ENCODE measurements around the gene DHX35. TPM values are rescaled to one million over a fixed set of nuclear protein-coding genes. Genes with fewer than 3 reads are reported as not detected.
"Not testable (repeated sequence)": the region's sequence is repeated elsewhere in the genome, so short reads cannot be mapped to it uniquely, and the experiment has no call there.

The DHX35 gene
- total and polyA plus RNA-seq, 7 donors: 3.4 to 11.9 (median 5.8) TPM

DNA sequence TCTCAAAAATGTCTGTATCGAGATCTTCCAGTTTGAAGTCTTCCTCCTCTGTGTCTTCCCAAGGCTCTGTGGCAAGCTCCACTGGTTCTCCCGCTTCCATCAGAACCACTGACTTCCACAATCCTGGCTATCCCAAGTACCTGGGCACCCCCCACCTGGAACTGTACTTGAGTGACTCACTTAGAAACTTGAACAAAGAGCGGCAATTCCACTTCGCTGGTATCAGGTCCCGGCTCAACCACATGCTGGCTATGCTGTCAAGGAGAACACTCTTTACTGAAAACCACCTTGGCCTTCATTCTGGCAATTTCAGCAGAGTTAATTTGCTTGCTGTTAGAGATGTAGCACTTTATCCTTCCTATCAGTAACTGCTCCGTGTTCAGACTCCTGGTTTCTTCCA is 10.0 kb upstream of the DHX35 start:
- Histone ChIP-seq H3K27me3 (ENCODE audit: insufficient read depth in 3 of 3, low read length in 2 of 3) (no peaks in the 10 kb centered on the region), H3K9me3 (no peaks in the 10 kb centered on the region), H3K4me1 (no peaks in the 10 kb centered on the region), H3K4me3 (no peak overlapping the region), H3K27ac (no peak overlapping the region), H3K36me3 (ENCODE audit: insufficient read depth in 1 of 2, low read depth in 1 of 2) (no peaks in the 10 kb centered on the region)
- TF ChIP-seq, protein P1, sequence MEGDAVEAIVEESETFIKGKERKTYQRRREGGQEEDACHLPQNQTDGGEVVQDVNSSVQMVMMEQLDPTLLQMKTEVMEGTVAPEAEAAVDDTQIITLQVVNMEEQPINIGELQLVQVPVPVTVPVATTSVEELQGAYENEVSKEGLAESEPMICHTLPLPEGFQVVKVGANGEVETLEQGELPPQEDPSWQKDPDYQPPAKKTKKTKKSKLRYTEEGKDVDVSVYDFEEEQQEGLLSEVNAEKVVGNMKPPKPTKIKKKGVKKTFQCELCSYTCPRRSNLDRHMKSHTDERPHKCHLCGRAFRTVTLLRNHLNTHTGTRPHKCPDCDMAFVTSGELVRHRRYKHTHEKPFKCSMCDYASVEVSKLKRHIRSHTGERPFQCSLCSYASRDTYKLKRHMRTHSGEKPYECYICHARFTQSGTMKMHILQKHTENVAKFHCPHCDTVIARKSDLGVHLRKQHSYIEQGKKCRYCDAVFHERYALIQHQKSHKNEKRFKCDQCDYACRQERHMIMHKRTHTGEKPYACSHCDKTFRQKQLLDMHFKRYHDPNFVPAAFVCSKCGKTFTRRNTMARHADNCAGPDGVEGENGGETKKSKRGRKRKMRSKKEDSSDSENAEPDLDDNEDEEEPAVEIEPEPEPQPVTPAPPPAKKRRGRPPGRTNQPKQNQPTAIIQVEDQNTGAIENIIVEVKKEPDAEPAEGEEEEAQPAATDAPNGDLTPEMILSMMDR (IDR thresholded peaks at IDR 0.05): no peak
- no peak for ATAC-seq
- intact Hi-C loops (cut with DNase I): no loop called here
- no peak for DNase-seq
- 96 to 97% (median 97%) methylated on average over 6 of the region's 6 CpGs for WGBS, 3 donors

DNA sequence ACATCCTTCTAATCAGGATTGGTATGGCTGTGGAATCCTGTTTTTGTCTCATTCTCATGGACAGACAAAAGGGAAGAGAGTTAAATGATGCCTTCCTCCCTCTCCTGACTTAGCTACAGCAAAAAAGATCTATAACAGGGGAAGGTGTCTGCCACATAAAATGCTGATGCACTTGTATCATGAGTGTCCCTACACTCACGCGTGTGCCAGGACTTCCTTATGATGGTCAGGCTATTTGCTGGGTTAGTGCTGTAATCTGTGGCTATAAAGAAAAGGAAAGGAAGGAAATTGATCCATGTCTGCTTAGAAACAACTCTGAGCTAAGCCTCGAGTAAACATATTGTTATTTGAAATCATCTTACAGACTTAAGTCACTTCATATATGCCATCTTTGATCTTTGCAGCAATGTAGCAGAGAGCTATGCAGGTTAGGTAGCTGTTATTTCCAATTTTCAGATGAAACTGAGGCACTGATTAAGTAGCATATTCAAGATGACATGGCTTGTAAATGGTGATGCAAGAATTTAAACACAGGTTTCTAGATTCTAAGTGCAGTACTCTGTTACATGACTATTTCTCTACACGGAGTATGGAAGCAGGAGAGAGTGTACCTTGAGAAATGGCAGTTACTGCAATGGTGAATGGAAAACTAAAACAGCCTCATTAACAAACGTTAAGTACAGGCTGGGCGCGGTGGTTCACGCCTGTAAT is 8.4 kb upstream of the DHX35 start:
- intact Hi-C loops (cut with DNase I): no loop called here
- Histone ChIP-seq H3K9me3 (no peaks in the 10 kb centered on the region), H3K27ac (no peak overlapping the region), H3K36me3 (ENCODE audit: insufficient read depth in 1 of 2, low read depth in 1 of 2) (no peaks in the 10 kb centered on the region), H3K27me3 (ENCODE audit: insufficient read depth in 3 of 3, low read length in 2 of 3) (no peaks in the 10 kb centered on the region), H3K4me1 (no peaks in the 10 kb centered on the region), H3K4me3 (no peak overlapping the region)
- ATAC-seq (no peak), DNase-seq (no peak)
- TF ChIP-seq, protein P1 (IDR thresholded peaks at IDR 0.05): no peak
- WGBS, 3 donors: 90 to 91% (median 91%) methylated on average over 8 of the region's 8 CpGs

DNA sequence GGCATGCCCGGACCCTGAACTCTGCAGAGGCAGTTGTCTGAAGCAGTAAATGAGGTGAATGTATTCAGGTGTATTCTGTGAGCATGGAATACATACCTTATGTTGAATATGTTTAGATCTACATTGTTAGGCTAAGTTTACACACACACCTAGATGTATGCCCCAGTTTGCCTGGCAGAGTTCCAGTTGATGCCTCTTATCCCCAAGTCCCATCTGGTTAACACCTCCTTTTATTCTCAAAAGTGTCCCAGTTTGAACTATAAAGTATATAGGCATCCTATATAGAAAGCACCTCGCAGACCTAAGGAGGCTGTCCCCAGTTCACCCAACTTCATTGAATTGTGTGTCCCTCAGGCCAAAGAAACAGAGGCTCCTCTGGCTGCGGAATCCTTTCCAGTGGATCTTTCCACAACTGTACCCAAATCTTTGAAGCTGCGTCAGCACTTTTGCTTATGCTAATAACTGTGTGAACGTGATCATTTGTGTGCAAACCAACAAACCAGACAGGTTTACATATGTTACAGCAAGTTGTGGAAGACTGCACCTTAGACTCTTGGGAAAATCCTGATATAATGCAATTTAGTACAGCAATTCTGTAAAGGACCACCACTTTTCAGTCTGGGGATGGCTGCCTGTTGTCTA is 4.8 kb upstream of the DHX35 start:
- TF ChIP-seq, protein P1 (IDR thresholded peaks at IDR 0.05): no peak
- no peak for DNase-seq
- Histone ChIP-seq H3K27ac (no peak overlapping the region), H3K27me3 (ENCODE audit: insufficient read depth in 3 of 3, low read length in 2 of 3) (no peaks in the 10 kb centered on the region), H3K4me1 (no peaks in the 10 kb centered on the region), H3K4me3 (no peak overlapping the region), H3K36me3 (ENCODE audit: insufficient read depth in 1 of 2, low read depth in 1 of 2) (no peaks in the 10 kb centered on the region), H3K9me3 (no peaks in the 10 kb centered on the region)
- WGBS, 3 donors: 93 to 96% (median 94%) methylated on average over 5 of the region's 5 CpGs
- no peak for ATAC-seq
- intact Hi-C loops (cut with DNase I): loop anchor here in 1 of 2 donors (5.0 kb wide), 1 partner anchor 35 kb away; no protein-coding TSS in a partner anchor

DNA sequence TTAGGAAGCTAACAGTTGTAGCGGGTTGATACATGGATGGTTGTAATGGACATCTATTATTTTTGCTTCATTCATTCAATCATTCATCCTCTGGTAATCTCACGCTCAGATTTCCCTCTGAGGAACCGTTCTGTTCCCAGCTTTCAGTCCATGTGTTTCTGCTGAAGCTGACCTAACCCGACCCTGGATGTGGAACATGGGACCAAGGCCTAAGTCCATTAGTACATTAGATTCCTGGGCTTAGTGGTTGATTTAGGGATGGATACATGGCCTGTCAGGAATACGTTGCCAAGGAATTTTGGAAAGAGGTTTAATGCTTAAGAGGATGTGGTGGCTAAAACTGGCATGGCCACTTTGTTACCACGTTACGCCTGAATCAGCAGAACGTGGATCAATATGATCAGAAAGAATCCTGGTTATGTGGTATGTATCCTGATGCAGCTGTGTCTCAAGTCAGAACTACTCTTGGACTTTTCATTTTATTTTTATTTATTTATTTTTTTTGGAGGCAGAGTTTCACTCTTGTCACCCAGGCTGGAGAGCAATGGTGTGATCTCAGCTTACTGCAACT is 4.1 kb upstream of the DHX35 start:
- no peaks in the 10 kb centered on the region for H3K9me3 ChIP-seq
- no peak for ATAC-seq
- no peaks in the 10 kb centered on the region for H3K27me3 ChIP-seq (ENCODE audit: insufficient read depth in 3 of 3, low read length in 2 of 3)
- no peak overlapping the region for H3K4me3 ChIP-seq
- 78 to 83% (median 81%) methylated on average over 8 of the region's 8 CpGs for WGBS, 3 donors
- DNase-seq: no peak
- no peaks in the 10 kb centered on the region for H3K36me3 ChIP-seq (ENCODE audit: insufficient read depth in 1 of 2, low read depth in 1 of 2)
- TF ChIP-seq, protein P1 (IDR thresholded peaks at IDR 0.05): no peak
- H3K27ac ChIP-seq: no peak overlapping the region
- peaks cover 3% of the 10 kb centered on the region for H3K4me1 ChIP-seq
- intact Hi-C loops (cut with DNase I): loop anchor here in 1 of 2 donors (5.0 kb wide), 1 partner anchor 36 kb away; no protein-coding TSS in a partner anchor

DNA sequence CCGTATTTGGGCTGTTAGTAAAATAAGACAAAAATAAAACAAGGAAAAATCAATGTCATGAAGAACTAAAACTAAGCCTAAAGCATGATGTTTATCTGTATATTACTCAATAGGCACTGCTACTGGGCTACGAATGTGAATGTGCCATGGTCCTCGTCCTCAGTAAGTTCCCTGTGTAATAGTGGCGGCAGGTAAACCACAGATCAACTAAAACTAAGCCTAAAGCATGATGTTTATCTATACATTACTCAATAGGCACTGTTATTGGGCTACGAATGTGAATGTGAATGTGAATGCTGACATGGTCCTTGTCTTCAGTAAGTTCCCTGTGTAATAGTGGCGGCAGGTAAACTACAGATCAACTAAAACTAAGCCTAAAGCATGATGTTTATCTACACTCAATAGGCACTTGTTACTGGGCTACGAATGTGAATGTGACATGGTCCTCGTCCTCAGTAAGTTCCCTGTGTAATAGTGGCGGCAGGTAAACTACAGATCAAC is 1.9 kb upstream of the DHX35 start:
- ATAC-seq; H3K27ac ChIP-seq; intact Hi-C loops (cut with DNase I); H3K4me1 ChIP-seq; DNase-seq; H3K36me3 ChIP-seq (ENCODE audit: insufficient read depth in 1 of 2, low read depth in 1 of 2); H3K27me3 ChIP-seq (ENCODE audit: insufficient read depth in 3 of 3, low read length in 2 of 3); H3K9me3 ChIP-seq; H3K4me3 ChIP-seq: not testable (repeated sequence)
- 90 to 97% (median 96%) methylated on average over 9 of the region's 9 CpGs for WGBS, 3 donors
